ENCODE data around the gene SUN1.

The SUN1 gene

DNA sequence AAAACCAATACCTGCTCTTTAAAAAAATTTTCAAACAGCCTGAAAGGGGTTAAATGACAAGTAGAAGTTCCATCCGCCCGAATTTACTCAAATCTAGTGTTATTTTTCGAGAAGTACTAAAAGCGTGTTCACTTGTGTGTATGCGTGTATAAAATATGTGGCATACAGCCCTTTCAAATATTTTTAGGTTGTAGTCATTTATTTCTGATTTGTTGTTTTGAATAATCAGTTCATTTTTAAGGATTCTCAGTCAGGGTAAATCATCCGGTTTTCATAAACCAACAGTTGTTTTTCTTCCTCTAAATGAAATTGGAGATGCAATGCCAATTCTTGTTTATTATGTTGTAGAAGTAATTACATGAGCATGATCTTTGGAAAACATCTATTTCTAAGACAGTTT is 6.9 kb upstream of the SUN1 start:
- H3K4me3 ChIP-seq (replicated peaks; ENCODE audit: low read depth, low read length) = no peak overlapping the region
- DNase-seq (ENCODE audit: extremely low read depth, insufficient read length) = no peak
- TF ChIP-seq, protein P1, sequence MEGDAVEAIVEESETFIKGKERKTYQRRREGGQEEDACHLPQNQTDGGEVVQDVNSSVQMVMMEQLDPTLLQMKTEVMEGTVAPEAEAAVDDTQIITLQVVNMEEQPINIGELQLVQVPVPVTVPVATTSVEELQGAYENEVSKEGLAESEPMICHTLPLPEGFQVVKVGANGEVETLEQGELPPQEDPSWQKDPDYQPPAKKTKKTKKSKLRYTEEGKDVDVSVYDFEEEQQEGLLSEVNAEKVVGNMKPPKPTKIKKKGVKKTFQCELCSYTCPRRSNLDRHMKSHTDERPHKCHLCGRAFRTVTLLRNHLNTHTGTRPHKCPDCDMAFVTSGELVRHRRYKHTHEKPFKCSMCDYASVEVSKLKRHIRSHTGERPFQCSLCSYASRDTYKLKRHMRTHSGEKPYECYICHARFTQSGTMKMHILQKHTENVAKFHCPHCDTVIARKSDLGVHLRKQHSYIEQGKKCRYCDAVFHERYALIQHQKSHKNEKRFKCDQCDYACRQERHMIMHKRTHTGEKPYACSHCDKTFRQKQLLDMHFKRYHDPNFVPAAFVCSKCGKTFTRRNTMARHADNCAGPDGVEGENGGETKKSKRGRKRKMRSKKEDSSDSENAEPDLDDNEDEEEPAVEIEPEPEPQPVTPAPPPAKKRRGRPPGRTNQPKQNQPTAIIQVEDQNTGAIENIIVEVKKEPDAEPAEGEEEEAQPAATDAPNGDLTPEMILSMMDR (IDR thresholded peaks at IDR 0.05; ENCODE audit: insufficient read depth, low read length, poor library complexity, severe bottlenecking) = no peak
- no peaks in the 10 kb centered on the region for H3K27me3 ChIP-seq (replicated peaks; ENCODE audit: control insufficient read depth, insufficient read depth, low read length)
- H3K36me3 ChIP-seq (ENCODE audit: control insufficient read depth, insufficient read depth, low read length) = peaks cover 4% of the 10 kb centered on the region

DNA sequence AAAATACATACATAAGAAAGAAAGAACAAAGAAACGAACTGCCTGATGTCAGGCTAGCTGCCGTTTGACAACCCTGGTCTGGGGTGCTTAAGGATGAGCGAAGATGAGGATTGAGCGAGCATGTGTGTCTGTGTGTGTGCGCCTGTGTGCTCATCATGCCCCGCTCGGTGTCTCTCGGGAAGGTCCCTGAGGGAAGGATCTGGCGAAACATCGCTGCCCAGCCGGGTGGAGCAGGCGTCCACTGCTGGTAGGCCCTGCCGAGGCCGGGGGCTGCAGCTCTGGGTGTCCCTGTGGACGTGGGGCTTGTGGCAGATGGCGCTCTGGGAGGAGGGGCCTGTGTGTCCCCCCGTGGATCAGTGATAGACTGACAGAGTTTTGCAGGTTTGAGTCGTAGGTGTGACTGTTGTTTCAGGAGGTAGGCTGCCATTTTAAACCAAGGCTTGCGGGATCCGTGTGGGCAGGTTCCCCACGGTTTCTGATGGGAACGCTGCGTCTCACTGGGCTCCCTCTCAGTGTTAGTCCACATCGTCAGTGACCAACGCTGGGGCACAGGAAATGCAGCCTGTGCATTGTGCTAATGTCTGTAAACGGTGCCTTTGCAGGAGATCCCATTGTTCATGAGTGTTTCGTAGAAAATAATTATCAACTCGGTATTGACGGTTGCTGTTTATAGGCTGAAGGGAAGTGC is 5.9 kb upstream of the SUN1 start:
- no peak for DNase-seq (ENCODE audit: extremely low read depth, insufficient read length)
- TF ChIP-seq, protein P1 (IDR thresholded peaks at IDR 0.05; ENCODE audit: insufficient read depth, low read length, poor library complexity, severe bottlenecking) = no peak
- Histone ChIP-seq H3K4me3 (replicated peaks; ENCODE audit: low read depth, low read length) (no peak overlapping the region), H3K27me3 (replicated peaks; ENCODE audit: control insufficient read depth, insufficient read depth, low read length) (no peaks in the 10 kb centered on the region), H3K36me3 (ENCODE audit: control insufficient read depth, insufficient read depth, low read length) (peaks cover 4% of the 10 kb centered on the region)

DNA sequence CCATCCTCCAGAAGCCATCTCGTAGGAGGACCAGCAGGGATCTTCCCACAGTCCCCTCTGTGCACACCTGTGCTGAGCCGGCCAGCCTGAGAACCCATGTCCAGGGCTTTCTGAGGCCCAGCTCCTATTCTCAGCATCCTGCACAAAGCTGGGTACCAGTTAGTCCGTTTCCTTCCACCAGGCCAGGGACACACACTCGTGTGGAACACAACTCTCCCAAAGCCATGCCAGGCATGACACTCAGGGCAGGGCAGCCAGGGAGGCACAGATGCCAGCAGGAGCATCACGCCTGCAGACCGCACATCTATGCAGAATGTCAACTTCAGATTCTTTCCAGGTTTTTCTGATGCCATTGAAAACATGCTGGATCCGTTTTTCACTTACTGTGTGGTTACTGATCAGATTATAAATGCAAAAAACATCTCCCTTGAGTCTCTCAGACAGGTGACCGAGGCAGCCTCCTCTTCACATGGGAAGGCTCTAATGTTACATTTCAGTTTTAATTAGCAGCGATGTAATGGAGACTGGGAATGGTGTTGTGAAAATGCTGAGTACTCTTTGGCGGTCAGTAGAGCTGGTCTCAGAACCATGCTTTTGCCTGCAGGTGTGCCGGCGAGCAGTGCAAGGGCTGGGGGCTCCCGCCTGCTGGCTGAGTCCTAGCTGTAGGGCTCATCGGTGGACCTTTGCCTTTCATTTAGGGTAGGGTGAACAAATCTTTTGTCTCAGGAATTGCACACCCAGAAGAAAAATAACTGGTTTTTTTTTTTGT is 3.3 kb upstream of the SUN1 start:
- Histone ChIP-seq H3K36me3 (ENCODE audit: control insufficient read depth, insufficient read depth, low read length) (peaks cover 1% of the 10 kb centered on the region), H3K27me3 (replicated peaks; ENCODE audit: control insufficient read depth, insufficient read depth, low read length) (no peaks in the 10 kb centered on the region), H3K4me3 (replicated peaks; ENCODE audit: low read depth, low read length) (no peak overlapping the region)
- DNase-seq (ENCODE audit: extremely low read depth, insufficient read length) = no peak
- TF ChIP-seq, protein P1 (IDR thresholded peaks at IDR 0.05; ENCODE audit: insufficient read depth, low read length, poor library complexity, severe bottlenecking) = no peak

DNA sequence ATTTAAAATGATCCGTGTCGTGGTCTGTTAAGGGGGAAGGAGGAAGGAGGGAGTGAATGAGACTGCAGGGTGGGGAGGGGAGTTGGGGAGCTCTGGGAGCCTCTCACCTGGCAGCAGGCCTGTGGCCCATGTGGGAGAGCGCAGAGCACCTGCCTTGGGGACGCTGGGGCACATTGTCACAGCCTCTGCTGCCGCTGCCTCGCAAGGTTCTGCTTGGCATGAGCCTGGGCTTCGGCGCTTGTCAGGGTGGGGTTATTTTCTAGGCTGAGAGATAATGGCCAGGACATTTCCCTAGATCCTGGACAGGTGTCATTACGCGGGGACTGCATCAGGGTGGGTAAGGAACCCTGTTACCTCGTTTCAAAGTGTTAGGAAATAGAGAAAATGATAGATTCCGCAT is 2.2 kb upstream of the SUN1 start:
- Histone ChIP-seq H3K4me3 (replicated peaks; ENCODE audit: low read depth, low read length) (no peak overlapping the region), H3K27me3 (replicated peaks; ENCODE audit: control insufficient read depth, insufficient read depth, low read length) (no peaks in the 10 kb centered on the region), H3K36me3 (ENCODE audit: control insufficient read depth, insufficient read depth, low read length) (peaks cover 1% of the 10 kb centered on the region)
- DNase-seq (ENCODE audit: extremely low read depth, insufficient read length) = no peak
- TF ChIP-seq, protein P1 (IDR thresholded peaks at IDR 0.05; ENCODE audit: insufficient read depth, low read length, poor library complexity, severe bottlenecking) = no peak

DNA sequence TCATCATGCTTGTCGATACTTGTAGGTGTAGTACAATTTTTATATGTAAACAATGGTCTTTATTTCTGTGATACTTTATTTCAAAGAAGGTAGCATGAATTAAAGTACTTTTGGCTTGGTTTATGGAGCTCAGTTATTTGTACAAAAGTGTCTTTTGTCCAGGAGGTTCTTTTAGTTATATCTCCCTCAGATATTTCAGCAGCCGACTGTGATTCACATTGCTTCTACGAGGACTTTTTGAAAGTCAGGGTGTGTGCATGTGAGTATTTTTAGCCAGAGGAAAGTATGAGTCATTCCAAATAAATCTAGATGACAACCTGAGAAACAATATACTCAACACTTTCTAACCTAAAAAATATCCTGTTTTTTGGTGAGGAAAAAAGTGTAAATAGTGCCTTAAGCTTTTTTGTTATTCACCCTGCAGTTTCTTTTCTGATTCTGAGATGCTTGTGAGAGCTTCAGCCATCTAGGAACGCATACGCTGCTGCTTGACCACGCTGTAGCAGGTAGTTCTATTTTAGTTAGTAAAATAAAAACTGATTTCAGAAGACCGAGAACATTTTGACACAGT is 595 bp upstream of the SUN1 start:
- DNase-seq (ENCODE audit: extremely low read depth, insufficient read length) = peak; percentile 63
- peaks cover 1% of the 10 kb centered on the region for H3K36me3 ChIP-seq (ENCODE audit: control insufficient read depth, insufficient read depth, low read length)
- no peaks in the 10 kb centered on the region for H3K27me3 ChIP-seq (replicated peaks; ENCODE audit: control insufficient read depth, insufficient read depth, low read length)
- TF ChIP-seq, protein P1 (IDR thresholded peaks at IDR 0.05; ENCODE audit: insufficient read depth, low read length, poor library complexity, severe bottlenecking) = no peak
- peak overlapping the region; percentile 57 for H3K4me3 ChIP-seq (replicated peaks; ENCODE audit: low read depth, low read length)
